Activated CD4-positive, CD25-positive, alpha-beta regulatory T cell treated with anti-CD3 and anti-CD28 coated beads, Interleukin-2, amount 50 U/mL, for 16 hours (primary cell): ENCODE results near the gene SLC2A13.
"Not testable (repeated sequence)": the region's sequence is repeated elsewhere in the genome, so short reads cannot be mapped to it uniquely, and the experiment has no call there.

ENCODE experiments used
- DNase-seq: peaks from one replicate; pipeline ENCODE4 v3.0.0-alpha.2; 2020; ENCODE audit warnings: low read depth, low spot score

The SLC2A13 gene

DNA sequence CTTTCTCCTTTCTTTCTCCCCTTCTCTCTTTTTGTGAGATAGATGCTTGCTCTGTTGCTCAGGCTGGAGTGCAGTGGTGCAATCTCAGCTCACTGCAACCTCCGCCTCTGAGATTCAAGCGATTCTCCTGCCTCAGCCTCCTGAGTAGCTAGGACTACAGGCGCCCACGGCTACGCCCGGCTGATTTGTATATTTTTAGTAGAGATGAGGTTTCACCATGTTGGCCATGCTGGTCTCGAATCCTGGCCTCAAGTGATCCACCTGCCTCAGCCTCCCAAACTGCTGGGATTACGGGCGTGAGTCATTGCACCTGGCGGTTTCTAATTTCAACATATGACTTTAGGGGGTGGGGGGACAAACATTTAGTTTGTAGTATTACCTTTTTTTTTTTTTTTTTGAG lies 293.4 kb downstream of the SLC2A13 start:
- DNase-seq: not testable (repeated sequence)

GRCh38 chr12:39807043-39807442 lies 298.8 kb downstream of the SLC2A13 start:
- no peak for DNase-seq

DNA sequence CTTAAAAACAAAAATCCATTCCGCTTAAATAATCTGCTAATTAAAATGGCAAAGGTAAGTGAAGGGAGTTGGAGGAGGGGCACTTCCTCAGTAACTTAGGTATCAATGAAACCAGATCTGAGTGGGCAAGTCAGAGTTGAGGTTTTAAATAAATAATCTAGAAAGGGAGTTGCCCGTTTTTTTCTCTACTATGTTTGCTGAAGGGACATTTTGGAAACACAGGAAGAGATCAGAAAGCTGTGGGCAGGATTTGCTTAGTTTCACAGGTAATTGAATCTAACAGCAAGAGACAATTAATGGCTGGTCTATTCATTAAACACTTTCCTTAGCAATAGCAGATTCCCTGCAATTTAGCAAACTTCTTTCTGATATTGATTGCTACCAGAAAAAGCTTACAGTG lies 300.2 kb downstream of the SLC2A13 start:
- no peak for DNase-seq

DNA sequence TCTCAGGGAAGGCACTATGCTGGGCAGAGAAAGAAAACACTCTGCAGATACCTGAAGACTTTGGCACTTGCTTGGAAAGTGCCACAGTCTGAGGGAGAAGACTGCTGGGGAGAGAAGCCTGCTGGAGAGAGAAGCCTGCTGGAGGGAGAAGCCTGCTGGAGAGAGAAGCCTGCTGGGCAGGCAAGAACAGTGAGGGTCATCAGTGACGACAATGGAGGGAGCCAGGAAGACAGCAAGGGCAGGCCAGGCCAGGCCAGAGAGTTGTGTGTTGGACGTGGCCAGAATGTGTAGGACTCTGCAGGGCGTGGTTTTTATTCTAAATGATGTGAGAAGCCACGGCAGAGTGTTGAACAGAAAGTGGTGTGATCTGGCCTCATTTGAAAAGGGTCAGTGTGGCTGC lies 301.0 kb downstream of the SLC2A13 start:
- DNase-seq: no peak

DNA sequence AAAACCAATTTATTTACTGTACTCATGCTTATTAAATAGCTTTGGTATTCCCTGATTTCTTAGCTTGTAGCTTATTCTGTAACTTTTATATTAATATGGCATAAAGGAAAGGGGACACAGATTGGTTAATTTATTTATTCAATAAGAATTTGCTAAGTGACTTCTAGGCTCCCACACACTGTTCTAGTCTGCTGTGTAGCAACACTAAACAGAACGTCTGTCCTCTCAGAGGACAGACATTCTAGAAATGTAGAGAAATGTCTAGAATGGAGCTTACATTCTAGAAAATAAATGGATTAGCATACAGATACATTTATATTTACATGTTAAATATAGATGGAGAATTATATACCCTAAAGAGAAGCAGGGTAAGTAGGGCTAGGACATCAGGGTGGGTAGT lies 301.4 kb downstream of the SLC2A13 start:
- no peak for DNase-seq

DNA sequence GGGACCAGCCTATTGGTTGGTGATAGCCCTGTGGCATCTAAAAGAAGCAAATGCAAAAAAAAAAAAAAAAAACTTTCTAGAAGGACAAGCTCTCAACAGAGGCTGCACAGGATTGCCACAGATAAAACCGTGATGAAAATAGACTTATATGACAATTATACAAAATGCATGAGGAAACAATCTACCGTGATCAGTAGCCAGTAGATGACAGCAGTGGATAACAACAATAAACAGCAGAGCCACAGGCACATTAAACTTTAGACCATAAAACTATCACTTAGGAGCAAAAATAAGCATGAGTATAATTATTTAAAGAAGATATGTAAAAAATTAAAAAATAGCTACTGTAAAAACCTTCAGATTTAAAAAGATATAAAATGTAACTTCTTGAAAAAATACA lies 302.7 kb downstream of the SLC2A13 start:
- no peak for DNase-seq

DNA sequence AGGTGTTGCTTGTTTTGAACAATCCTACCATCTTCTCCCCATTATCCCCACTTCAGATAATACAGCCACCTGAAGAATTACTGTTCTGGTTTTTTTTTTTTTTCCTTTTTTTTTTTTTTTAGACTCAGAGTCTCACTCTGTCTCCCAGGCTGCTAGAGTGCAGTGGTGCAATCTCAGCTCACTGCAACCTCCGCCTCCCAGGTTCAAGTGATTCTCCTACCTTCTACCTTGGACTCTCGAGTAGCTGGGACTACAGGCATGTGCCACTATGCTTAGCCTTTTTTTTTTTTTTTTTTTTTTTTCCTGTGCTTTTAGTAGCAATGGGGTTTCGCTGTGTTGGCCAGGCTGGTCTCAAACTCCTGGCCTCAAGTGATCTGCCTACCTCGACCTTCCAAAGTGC lies 306.9 kb downstream of the SLC2A13 start:
- no peak for DNase-seq

- no peak for DNase-seq
Measured at GRCh38 chr12:39798429-39798828, 307.5 kb downstream of the SLC2A13 start.

- no peak for DNase-seq
Measured at GRCh38 chr12:39795481-39795880, 310.4 kb downstream of the SLC2A13 start.

GRCh38 chr12:39792938-39793337 lies 312.9 kb downstream of the SLC2A13 start:
- DNase-seq: no peak

- DNase-seq: no peak
Measured at GRCh38 chr12:39788239-39788638, 317.6 kb downstream of the SLC2A13 start.

DNA sequence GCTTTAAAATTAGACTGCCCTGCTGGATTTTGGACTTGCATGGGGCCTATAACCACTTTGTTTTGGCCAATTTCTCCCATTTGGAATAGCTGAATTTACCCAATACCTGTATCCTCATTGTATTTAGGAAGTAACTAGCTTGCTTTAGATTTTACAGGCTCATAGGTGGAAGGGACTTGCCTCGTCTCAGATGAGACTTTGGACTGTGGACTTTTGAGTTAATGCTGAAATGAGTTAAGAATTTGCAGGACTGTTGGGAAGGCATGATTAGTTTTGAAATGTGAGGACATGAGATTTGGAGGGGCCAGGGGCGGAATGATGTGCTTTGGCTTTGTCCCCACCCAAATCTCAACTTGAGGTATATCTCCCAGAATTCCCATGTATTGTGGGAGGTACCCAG lies 320.1 kb downstream of the SLC2A13 start:
- DNase-seq: not testable (repeated sequence)

DNA sequence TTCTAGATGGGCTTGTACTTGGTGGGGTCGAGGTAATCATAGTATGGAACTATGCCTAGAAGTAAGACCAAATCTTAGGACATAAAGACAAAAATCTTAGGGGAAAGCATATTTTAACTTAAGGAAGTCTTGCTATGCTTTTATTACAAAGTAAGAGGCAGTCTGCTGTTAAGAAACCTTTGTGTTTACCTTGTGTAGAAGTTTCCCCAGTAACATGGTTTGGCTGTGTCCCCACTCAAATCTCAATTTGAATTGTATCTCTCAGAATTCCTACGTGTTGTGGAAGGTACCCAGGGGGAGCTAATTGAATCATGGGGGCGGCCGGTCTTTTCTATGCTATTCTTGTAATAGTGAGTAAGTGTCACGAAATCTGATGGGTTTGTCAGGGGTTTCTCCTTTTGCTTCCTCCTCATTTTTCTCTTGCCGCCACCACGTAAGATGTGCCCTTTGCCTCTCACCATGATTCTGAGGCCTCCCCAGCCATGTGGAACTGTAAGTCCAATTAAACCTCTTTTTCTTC lies 323.8 kb downstream of the SLC2A13 start:
- DNase-seq: no peak

DNA sequence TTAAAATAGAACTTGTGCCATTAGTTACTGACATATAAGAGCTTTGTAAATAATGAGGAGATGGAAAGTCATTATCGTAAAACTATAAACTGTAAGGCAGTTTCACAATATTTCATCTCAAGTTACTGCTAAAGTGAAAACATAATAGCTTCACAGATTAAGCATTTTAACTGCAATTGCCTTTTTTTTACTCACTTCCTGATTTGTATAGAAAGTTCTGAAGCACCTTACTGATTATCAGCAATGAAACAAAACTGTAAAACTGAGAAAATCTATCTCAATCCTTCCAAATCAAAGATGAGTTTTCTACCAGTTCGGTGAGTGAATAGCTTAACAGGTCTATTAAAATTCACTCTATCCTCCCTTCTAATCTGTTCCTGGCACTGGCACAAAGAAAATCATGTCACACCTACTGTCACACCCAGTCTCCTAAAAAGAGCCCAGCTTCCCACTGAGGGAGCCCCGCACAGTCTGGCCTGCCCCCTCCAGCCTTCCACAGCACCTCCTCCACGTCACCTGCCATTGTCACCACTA lies 324.9 kb downstream of the SLC2A13 start:
- DNase-seq: no peak

GRCh38 chr12:39780411-39780912 lies 325.4 kb downstream of the SLC2A13 start:
- no peak for DNase-seq

DNA sequence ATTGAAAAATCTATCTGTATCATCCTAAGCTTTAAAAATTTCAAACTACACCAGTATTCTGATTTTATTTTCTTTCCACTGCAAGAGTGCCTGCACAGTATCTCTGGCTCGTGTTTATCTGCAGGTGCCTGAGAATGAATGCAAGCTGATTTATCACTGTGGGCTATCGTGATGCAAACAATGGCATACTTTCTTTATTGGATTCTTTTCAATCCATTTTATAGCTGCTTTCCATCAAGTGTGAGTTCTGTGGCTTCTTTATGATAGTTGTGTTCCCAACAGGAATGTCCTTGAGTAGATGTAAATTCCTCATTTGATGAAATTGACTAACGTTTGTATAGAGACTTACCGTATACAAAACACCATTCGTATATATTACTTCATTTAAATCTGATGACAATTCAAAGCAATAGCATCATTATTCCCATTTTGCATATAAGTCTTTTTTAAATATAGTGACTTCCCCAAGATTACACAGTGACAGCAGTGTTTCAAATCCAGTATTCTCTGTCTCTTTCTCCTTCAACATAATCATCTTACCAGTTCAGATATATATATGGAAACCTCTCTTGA lies 326.0 kb downstream of the SLC2A13 start:
- DNase-seq: no peak

DNA sequence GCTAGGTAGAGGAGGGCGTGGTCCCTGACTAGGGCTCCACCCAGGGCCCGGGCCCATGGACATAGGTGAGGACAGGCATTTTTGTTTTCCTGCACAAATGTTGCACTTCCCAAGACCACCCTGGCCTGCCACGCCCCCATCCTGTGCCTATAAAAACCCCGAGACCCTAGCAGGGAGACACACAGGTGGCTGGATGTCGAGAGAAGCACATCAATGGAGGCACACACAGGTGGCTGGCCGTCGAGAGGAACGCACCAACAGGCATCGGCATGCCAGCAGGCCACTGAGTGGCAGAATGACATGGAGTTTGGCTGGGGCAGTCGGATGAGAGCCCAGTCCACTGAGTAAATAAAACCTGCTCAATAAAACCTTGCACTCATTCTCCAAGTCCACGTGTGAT lies 328.4 kb downstream of the SLC2A13 start:
- DNase-seq: no peak

- no peak for DNase-seq
Measured at GRCh38 chr12:39773266-39773665, 332.6 kb downstream of the SLC2A13 start.

DNA sequence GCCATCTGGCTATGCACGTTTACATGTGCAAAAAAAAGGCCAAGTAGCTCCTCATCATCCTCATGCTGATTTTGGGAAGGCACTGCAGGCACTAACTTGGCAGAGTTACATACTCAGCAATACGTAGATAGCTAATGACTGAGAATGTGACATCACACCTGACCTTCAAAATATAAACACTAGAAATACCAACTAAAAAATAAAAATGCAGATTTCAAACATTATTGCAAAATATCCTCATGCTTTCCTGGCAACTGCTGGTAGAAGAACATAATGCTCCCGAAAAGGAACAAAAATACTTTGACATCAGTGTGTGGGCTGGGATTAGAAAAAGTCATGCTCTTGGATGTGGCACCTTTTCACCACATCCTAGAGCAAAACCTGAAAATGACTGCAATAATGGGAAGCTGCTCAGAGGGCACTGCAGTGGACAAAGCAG lies 333.0 kb downstream of the SLC2A13 start:
- no peak for DNase-seq

- DNase-seq: no peak
Measured at GRCh38 chr12:39771456-39771855, 334.4 kb downstream of the SLC2A13 start.

DNA sequence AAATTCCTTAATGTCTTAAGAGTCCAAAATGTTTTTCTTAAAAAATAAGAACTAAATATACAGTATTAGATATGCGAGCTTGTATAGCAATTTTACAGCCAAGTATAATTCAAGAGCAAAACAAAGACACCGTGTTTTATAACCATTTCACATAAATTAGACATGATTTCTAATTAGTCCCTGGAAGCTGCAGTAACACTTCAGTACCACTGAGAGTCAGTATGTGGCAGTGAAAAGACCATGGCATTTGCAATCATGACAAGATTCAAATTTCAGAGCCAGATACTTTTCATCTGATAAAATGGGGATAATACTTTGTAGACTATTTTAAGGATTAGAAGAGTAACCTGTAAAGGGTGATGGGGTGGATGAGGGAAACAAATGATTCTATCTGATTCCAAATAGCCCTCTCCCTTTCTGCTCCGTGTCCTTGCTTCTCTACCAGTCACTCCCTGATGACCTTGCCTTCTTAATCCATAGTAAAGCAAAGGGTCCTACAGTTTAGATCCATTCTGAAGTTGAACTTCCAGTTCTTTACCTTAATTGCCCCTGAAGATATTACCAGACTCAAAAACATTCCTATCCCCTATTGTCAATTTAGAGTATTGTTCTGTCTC lies 340.8 kb downstream of the SLC2A13 start:
- DNase-seq: no peak

DNA sequence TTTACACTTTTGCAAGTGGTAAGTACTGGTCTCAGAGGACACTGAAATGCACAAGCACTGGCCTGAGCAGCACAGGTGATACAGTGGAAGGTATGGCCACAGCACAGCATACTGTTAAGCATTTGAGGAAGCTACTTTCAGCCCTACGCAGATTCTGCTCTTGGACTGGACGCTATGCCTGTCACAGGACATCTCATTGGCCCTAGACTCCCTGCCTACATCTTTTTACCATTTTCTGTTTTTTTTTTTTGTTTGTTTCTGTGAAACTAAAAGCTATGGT lies 342.1 kb downstream of the SLC2A13 start:
- no peak for DNase-seq
